22Rv1 (cell line): ENCODE results near the gene PDZK1.
"Not testable (repeated sequence)": the region's sequence is repeated elsewhere in the genome, so short reads cannot be mapped to it uniquely, and the experiment has no call there.

Experiments
- H3K27ac ChIP-seq: fragments of 450-650 bp; 2 replicates; pipeline ENCODE4 v1.5.1; 2017
- CTCF ChIP-seq: fragments of 450-650 bp; IDR thresholded peaks from 2 replicates; pipeline ENCODE4 v1.5.1; 2017; ENCODE audit warnings: mild to moderate bottlenecking
- ZFX ChIP-seq: fragments of 450-650 bp; IDR thresholded peaks from 2 replicates; pipeline ENCODE4 v1.6.1; 2017; ENCODE audit warnings: antibody characterized with exemption, borderline replicate concordance

Gene PDZK1

GRCh38 chr1:145719230-145720079, 12.3 kb upstream of the PDZK1 start, which contains the start of gene CD160:
Gene CD160, plus strand, starts transcription at chr1:145719499. Its CDS starts 8,829 bp downstream, at chr1:145728328.
- no peak for TF ChIP-seq CTCF
- TF ChIP-seq ZFX: no peak
- no peak within 1 kb of the TSS for H3K27ac ChIP-seq

GRCh38 chr1:145718465-145718864, 11.3 kb upstream of the PDZK1 start:
- H3K27ac ChIP-seq: not testable (repeated sequence)

GRCh38 chr1:145717833-145718232, 10.7 kb upstream of the PDZK1 start:
- TF ChIP-seq ZFX (no peak), CTCF (no peak)
- no peak overlapping the region for H3K27ac ChIP-seq

- TF ChIP-seq ZFX (no peak), CTCF (no peak)
- H3K27ac ChIP-seq: no peak overlapping the region
Measured at GRCh38 chr1:145716641-145717345, 9.6 kb upstream of the PDZK1 start.

- TF ChIP-seq ZFX (no peak), CTCF (no peak)
- no peak overlapping the region for H3K27ac ChIP-seq
Measured at GRCh38 chr1:145714524-145715111, 7.5 kb upstream of the PDZK1 start.

- no peak overlapping the region for H3K27ac ChIP-seq
- TF ChIP-seq CTCF (no peak), ZFX (no peak)
Measured at GRCh38 chr1:145711213-145711651, 4.1 kb upstream of the PDZK1 start.

- H3K27ac ChIP-seq: no peak overlapping the region
- TF ChIP-seq ZFX: no peak
- no peak for TF ChIP-seq CTCF
Measured at GRCh38 chr1:145710291-145711027, 3.3 kb upstream of the PDZK1 start.
